ENCODE results near the gene COX20. TPM values are rescaled to one million over a fixed set of nuclear protein-coding genes. Genes with fewer than 3 reads are reported as not detected.
A peak's percentile ranks its signal among the peaks of the same experiment; 100 is the strongest.

Gene COX20
- total RNA-seq, 1 experiment from 2014 or later: 50.0 TPM

DNA sequence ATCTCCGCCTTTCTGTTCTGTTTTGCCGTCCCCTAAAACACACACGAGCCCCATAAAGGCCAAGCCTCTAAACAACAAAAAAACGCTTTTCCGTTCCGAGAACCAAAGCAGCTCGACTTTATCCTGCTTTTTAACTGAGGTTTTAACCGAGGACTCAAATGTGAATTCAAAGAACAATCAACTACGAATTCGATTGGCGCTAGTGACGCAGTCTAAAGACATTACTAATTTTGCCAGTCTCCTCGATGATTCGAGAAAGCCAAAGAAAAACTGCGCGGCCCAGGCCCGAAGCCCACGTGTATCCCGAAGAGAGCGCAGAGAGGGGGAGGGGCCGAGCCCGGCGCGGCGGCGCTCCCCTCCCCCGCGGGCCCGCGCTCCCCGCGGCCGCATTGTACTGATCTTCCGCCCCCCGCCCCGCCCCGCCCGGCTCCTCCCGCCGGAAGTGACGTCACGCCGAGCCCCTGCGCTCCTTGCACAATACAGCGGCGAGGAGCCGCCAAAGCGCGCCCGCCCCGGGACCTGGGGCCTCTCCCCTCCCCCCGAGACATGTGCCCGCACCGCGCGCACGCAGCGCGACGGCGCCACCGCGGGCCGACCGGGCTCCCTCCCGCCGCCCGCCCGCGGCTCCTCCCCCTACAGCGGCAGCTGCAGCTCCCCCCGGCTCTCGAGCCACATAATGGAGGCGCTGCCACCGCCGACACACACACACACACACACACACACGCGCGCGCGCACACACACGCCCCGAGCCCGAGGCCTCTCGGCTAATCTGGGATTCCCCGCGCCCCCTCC is 27.4 kb downstream of the COX20 start:
- Histone ChIP-seq H3K4me3 (ENCODE audit: low read length) (peak overlapping the region; percentile 80), H3F3A (ENCODE audit: low read length, unreplicated experiment) (peaks cover 9% of the 10 kb centered on the region), H3K27me3 (ENCODE audit: low read length) (no peaks in the 10 kb centered on the region), H3K4me1 (ENCODE audit: insufficient read depth, low read length) (peaks cover 24% of the 10 kb centered on the region), H4K20me1 (ENCODE audit: low read length) (peaks cover 49% of the 10 kb centered on the region), H3K79me2 (ENCODE audit: low read length) (peaks cover 69% of the 10 kb centered on the region), H3K4me2 (ENCODE audit: low read length) (peak overlapping the region; percentile 90), H3K27ac (ENCODE audit: low read length) (peak overlapping the region; percentile 75), H2AFZ (ENCODE audit: low read length) (no peak overlapping the region), H3K9me2 (replicated peaks; ENCODE audit: low read length) (no peaks in the 10 kb centered on the region), H3K9ac (ENCODE audit: low read length) (peak overlapping the region; percentile 95), H3K9me3 (ENCODE audit: low read length) (no peaks in the 10 kb centered on the region), H3K36me3 (ENCODE audit: low read depth, low read length) (peaks cover 49% of the 10 kb centered on the region)
- ChIA-PET CTCF (interaction anchor here (0.6 to 1.2 kb wide), 4 partner anchors 107 to 290 kb away, joined by 3 to 6 read pairs (median 4); a partner anchor contains a TSS), POLR2A (ENCODE audit: unreplicated experiment) (interaction anchor here (0.6 to 1.9 kb wide), 4 partner anchors 28 to 239 kb away, joined by 5 to 16 read pairs (median 10); a partner anchor contains a TSS)
- DNase-seq: peak; percentile 96
- no peak for TF ChIP-seq EZH2 (IDR thresholded peaks at IDR 0.05; ENCODE audit: low read length, unreplicated experiment)
- TF ChIP-seq CTCF (conservative IDR thresholded peaks at IDR 0.05; ENCODE audit: low read depth, low read length): no peak
- peak; percentile 78 for TF ChIP-seq EZH2phosphoT487 (IDR thresholded peaks at IDR 0.05; ENCODE audit: borderline replicate concordance, low read length)
- intact Hi-C loops (cut with micrococcal nuclease): loop anchor here (5.0 kb wide), 1 partner anchor 54 kb away; no protein-coding TSS in a partner anchor
- no TSS peak for BruUV-seq (replicated peaks)
- ATAC-seq: peak; percentile 75

DNA sequence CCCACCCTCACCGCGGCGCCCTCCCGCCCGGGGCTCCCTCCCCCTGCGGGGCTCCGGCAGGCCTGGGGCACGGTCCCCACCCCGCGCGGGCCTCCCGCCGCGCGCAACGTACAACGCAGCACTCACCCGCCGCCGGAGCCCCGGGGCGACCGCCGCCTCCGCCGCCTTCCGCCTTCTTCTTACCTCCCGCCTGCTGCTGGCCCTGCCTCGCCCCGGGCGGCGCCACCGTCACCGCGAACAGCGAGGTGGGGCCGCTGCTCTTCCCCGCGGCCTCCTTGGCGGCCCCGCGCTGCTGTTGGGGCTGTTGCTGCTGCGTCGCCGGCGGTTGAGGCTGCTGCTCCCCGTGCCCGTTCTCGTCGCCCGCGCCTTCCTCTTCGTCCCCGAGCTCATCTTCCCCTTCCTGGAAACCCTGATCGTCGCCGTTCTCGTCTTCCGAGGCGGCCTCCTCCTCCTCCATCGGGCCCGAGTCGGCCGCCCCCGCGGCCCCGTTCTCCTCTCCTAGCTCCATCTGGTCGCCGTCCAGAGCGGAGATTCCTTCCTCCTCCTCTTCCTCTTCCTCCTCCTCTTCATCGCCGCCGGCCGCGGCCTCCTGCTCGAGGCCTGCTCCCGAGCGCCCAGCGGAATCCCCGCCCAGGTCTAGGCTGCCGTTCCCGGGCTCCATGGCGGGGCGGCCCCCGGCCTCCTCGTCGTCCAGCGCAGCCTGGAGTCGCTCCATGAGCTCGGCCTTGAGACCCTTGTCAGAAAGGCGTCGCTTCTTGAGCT is 28.2 kb downstream of the COX20 start:
- H3K36me3 ChIP-seq (ENCODE audit: low read depth, low read length): peaks cover 41% of the 10 kb centered on the region
- H4K20me1 ChIP-seq (ENCODE audit: low read length): peaks cover 41% of the 10 kb centered on the region
- DNase-seq (no peak), ATAC-seq (peak; percentile 4)
- H3F3A ChIP-seq (ENCODE audit: low read length, unreplicated experiment): peaks cover 1% of the 10 kb centered on the region
- H3K79me2 ChIP-seq (ENCODE audit: low read length): peaks cover 61% of the 10 kb centered on the region
- H3K27ac ChIP-seq (ENCODE audit: low read length): peak overlapping the region; percentile 72
- peaks cover 24% of the 10 kb centered on the region for H3K4me1 ChIP-seq (ENCODE audit: insufficient read depth, low read length)
- ChIA-PET CTCF (interaction anchor here (1.0 to 1.2 kb wide), 2 partner anchors 106 to 179 kb away, joined by 4 read pairs; a partner anchor contains a TSS), POLR2A (ENCODE audit: unreplicated experiment) (interaction anchor here (0.5 to 1.9 kb wide), 8 partner anchors 13 to 395 kb away, joined by 3 to 15 read pairs (median 4); a partner anchor contains a TSS)
- TF ChIP-seq EZH2 (IDR thresholded peaks at IDR 0.05; ENCODE audit: low read length, unreplicated experiment) (no peak), EZH2phosphoT487 (IDR thresholded peaks at IDR 0.05; ENCODE audit: borderline replicate concordance, low read length) (no peak), CTCF (conservative IDR thresholded peaks at IDR 0.05; ENCODE audit: low read depth, low read length) (no peak)
- peak overlapping the region; percentile 95 for H3K9ac ChIP-seq (ENCODE audit: low read length)
- no peaks in the 10 kb centered on the region for H3K9me2 ChIP-seq (replicated peaks; ENCODE audit: low read length)
- H3K9me3 ChIP-seq (ENCODE audit: low read length): no peaks in the 10 kb centered on the region
- no peaks in the 10 kb centered on the region for H3K27me3 ChIP-seq (ENCODE audit: low read length)
- peak overlapping the region; percentile 80 for H3K4me3 ChIP-seq (ENCODE audit: low read length)
- no TSS peak for BruUV-seq (replicated peaks)
- intact Hi-C loops (cut with micrococcal nuclease): loop anchor here (1.0 to 5.0 kb wide), 5 partner anchors 28 to 179 kb away; partner anchors contain the start of gene COX20
- H3K4me2 ChIP-seq (ENCODE audit: low read length): peak overlapping the region; percentile 86
- H2AFZ ChIP-seq (ENCODE audit: low read length): no peak overlapping the region

All from PC-3 (cell line).